ENCODE results near the gene KMT2C. TPM values are rescaled to one million over a fixed set of nuclear protein-coding genes. Genes with fewer than 3 reads are reported as not detected.

KMT2C gene
- total and polyA plus RNA-seq, 7 donors: 5.8 to 82.3 (median 45.7) TPM

GRCh38 chr7:152090747-152091146, 345.1 kb downstream of the KMT2C start:
- Histone ChIP-seq H3K9me3 (no peaks in the 10 kb centered on the region), H3K4me1 (no peaks in the 10 kb centered on the region), H3K36me3 (ENCODE audit: insufficient read depth in 1 of 2, low read depth in 1 of 2) (peaks cover 0 to 5% of the 10 kb centered on the region in 2 donors), H3K27me3 (ENCODE audit: insufficient read depth in 3 of 3, low read length in 2 of 3) (no peaks in the 10 kb centered on the region), H3K27ac (no peak overlapping the region), H3K4me3 (no peak overlapping the region)
- no peak for ATAC-seq
- WGBS, 3 donors: 85 to 93% (median 91%) methylated on average over 6 of the region's 6 CpGs
- TF ChIP-seq, protein P1, sequence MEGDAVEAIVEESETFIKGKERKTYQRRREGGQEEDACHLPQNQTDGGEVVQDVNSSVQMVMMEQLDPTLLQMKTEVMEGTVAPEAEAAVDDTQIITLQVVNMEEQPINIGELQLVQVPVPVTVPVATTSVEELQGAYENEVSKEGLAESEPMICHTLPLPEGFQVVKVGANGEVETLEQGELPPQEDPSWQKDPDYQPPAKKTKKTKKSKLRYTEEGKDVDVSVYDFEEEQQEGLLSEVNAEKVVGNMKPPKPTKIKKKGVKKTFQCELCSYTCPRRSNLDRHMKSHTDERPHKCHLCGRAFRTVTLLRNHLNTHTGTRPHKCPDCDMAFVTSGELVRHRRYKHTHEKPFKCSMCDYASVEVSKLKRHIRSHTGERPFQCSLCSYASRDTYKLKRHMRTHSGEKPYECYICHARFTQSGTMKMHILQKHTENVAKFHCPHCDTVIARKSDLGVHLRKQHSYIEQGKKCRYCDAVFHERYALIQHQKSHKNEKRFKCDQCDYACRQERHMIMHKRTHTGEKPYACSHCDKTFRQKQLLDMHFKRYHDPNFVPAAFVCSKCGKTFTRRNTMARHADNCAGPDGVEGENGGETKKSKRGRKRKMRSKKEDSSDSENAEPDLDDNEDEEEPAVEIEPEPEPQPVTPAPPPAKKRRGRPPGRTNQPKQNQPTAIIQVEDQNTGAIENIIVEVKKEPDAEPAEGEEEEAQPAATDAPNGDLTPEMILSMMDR (IDR thresholded peaks at IDR 0.05): no peak
- intact Hi-C loops (cut with DNase I): no loop called here
- DNase-seq: no peak

DNA sequence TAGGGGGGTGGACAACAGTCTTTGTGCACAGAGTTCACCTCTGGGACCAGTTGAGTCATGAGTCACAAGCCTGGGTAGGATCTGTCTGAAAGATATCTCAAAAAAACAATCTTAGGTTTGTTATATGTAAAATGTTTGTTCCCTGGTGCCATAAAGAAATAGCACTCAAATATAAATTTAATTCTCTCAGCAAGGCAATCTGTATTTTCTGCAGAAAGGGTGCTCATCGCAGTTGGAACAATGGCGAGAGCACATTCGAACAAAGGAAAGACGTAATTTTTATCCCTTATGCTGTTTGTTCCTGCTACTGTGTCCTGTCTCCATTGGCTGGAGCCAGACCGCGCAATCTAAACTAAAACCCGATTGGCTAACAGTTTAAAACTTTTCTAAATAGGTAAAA, 346.6 kb downstream of the KMT2C start:
- intact Hi-C loops (cut with DNase I): no loop called here
- WGBS, 3 donors: 97 to 98% (median 98%) methylated on average over 7 of the region's 7 CpGs
- H3K4me3 ChIP-seq: no peak overlapping the region
- TF ChIP-seq, protein P1 (IDR thresholded peaks at IDR 0.05): no peak
- H3K4me1 ChIP-seq: no peaks in the 10 kb centered on the region
- no peak for DNase-seq
- H3K27me3 ChIP-seq (ENCODE audit: insufficient read depth in 3 of 3, low read length in 2 of 3): no peaks in the 10 kb centered on the region
- H3K9me3 ChIP-seq: no peaks in the 10 kb centered on the region
- ATAC-seq: no peak
- H3K27ac ChIP-seq: no peak overlapping the region
- peaks cover 0 to 2% of the 10 kb centered on the region in 2 donors for H3K36me3 ChIP-seq (ENCODE audit: insufficient read depth in 1 of 2, low read depth in 1 of 2)

- no peak overlapping the region for H3K27ac ChIP-seq
- peaks cover 7% of the 10 kb centered on the region for H3K4me1 ChIP-seq
- H3K27me3 ChIP-seq (ENCODE audit: insufficient read depth in 3 of 3, low read length in 2 of 3): no peaks in the 10 kb centered on the region
- intact Hi-C loops (cut with DNase I): no loop called here
- H3K4me3 ChIP-seq: no peak overlapping the region
- ATAC-seq: no peak
- no peak for DNase-seq
- no peaks in the 10 kb centered on the region for H3K36me3 ChIP-seq (ENCODE audit: insufficient read depth in 1 of 2, low read depth in 1 of 2)
- TF ChIP-seq, protein P1 (IDR thresholded peaks at IDR 0.05): no peak
- H3K9me3 ChIP-seq: no peaks in the 10 kb centered on the region
- 58 to 64% (median 63%) methylated on average over 1 of the region's 1 CpG for WGBS, 3 donors
Observed at GRCh38 chr7:152086513-152086912, 349.3 kb downstream of the KMT2C start.

DNA sequence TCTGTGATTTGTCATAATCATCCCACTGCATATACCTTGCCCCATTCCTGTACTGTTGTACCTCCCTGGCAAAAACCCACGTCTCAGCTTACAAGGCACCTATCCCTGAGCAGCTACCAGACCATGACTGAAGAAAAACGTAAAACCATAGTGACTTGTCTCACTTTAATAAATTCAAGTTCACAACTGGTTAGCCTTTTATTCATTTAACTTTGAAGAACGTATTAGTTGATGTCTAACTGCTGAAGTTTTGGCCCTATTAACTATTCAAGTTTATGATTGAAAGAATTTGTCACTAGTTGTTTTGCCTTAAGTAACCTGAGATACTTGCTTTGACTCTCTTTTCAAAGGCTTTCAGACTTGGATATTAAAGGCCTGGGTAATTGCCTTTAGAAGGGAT, 350.7 kb downstream of the KMT2C start:
- H3K36me3 ChIP-seq (ENCODE audit: insufficient read depth in 1 of 2, low read depth in 1 of 2): no peaks in the 10 kb centered on the region
- no peaks in the 10 kb centered on the region for H3K27me3 ChIP-seq (ENCODE audit: insufficient read depth in 3 of 3, low read length in 2 of 3)
- H3K4me1 ChIP-seq: peaks cover 7% of the 10 kb centered on the region
- no peaks in the 10 kb centered on the region for H3K9me3 ChIP-seq
- intact Hi-C loops (cut with DNase I): no loop called here
- no peak overlapping the region for H3K4me3 ChIP-seq
- TF ChIP-seq, protein P1 (IDR thresholded peaks at IDR 0.05): no peak
- ATAC-seq: no peak
- no peak for DNase-seq
- WGBS, 3 donors: 61 to 88% (median 71%) methylated on average over 3 of the region's 3 CpGs
- no peak overlapping the region for H3K27ac ChIP-seq

Other genes starting within 250 kb of the KMT2C start
- under 1 TPM; 0.11 to 0.26 (median 0.15) TPM for gene XRCC2, start 240.1 kb upstream of the KMT2C start, total RNA-seq
- under 1 TPM; 0.01 to 0.55 (median 0.17) TPM for gene XRCC2, start 240.1 kb upstream of the KMT2C start, polyA plus RNA-seq